NT2/D1 (cell line): ENCODE results near the gene TGM1.

Experiments
- DNase-seq: peaks from one replicate; pipeline ENCODE4 v3.0.0-alpha.2; 2011; ENCODE audit warnings: low read depth, low spot score
- H3K27me3 ChIP-seq: 2 replicates; pipeline ENCODE4 v1.6.0; 2011; ENCODE audit warnings: mild to moderate bottlenecking; ENCODE audit not compliant: insufficient read length, insufficient read depth
- H3K36me3 ChIP-seq: 2 replicates; pipeline ENCODE4 v1.6.1; 2011; ENCODE audit warnings: mild to moderate bottlenecking, low read length, mixed read lengths; ENCODE audit not compliant: insufficient read depth, insufficient read length
- H3K4me1 ChIP-seq: 2 replicates; pipeline ENCODE4 v1.5.1; 2011; ENCODE audit not compliant: insufficient read depth, insufficient read length
- H3K4me3 ChIP-seq: 2 replicates; pipeline ENCODE4 v1.5.1; 2011; ENCODE audit warnings: low read depth; ENCODE audit not compliant: insufficient read length
- H3K9ac ChIP-seq: 2 replicates; pipeline ENCODE4 v1.6.0; 2011; ENCODE audit warnings: low read depth; ENCODE audit not compliant: insufficient read length
- H3K9me3 ChIP-seq: 2 replicates; pipeline ENCODE4 v1.5.1; 2011; ENCODE audit warnings: mild to moderate bottlenecking, low read length; ENCODE audit not compliant: insufficient read depth
- SUZ12 ChIP-seq: IDR thresholded peaks from 2 replicates; pipeline ENCODE4 v1.6.1; 2011; ENCODE audit not compliant: insufficient read length, insufficient read depth; ENCODE audit errors: extremely low read depth
- YY1 ChIP-seq: IDR thresholded peaks from 2 replicates; pipeline ENCODE4 v1.6.1; 2011; ENCODE audit not compliant: insufficient read length, insufficient read depth
- ZNF274 ChIP-seq: IDR thresholded peaks from 2 replicates; pipeline ENCODE4 v1.6.1; 2011; ENCODE audit warnings: mild to moderate bottlenecking, low read depth, low read length

TGM1 gene

DNA sequence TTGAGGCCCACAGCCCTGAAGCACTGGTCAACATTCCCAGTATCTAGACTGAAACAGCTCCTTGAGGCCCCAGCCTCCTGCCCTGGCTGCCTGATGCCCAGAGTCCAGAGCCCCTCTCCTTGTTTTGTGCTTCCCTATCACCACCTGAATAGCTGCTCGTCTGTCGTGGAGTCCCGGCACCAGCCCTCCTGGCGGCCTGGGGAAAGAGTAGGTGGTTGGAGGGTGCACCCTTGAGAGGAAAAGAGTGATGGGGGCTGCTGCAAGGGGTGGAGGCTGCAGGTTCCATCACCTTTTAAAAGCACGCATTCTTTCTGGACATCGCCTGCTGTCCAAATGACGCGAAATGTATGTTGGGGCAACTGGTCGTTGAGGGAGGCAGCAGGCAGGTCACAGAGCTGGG is 5.2 kb upstream of the TGM1 start:
- TF ChIP-seq SUZ12 (no peak), YY1 (no peak), ZNF274 (no peak)
- H3K9ac ChIP-seq, result no peak overlapping the region
- no peaks in the 10 kb centered on the region for H3K27me3 ChIP-seq
- no peaks in the 10 kb centered on the region for H3K9me3 ChIP-seq
- H3K4me3 ChIP-seq, result no peak overlapping the region
- peaks cover 5% of the 10 kb centered on the region for H3K4me1 ChIP-seq
- no peak for DNase-seq
- peaks cover 41% of the 10 kb centered on the region for H3K36me3 ChIP-seq

DNA sequence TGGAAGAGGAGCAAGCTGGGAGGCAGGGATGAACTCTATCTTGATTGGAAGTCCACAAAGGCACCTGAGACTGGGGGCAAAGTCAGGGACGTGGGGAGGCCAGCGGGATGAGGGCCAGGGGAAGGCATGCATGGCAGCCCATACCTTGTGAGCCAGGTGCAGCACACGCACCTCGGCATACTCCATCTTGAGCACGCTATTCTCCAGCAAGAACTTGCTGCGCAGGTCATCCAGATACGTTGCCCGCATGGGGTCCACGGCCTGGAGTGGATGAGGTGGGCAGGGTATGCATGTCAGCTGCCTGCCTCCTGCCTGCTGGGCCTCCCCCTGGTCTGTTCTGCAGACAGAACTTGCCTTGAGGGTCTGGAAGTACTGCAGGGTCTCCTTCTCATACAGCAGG is 4.5 kb upstream of the TGM1 start:
- Histone ChIP-seq H3K9ac (no peak overlapping the region), H3K9me3 (no peaks in the 10 kb centered on the region), H3K27me3 (no peaks in the 10 kb centered on the region), H3K36me3 (peaks cover 41% of the 10 kb centered on the region), H3K4me1 (peaks cover 8% of the 10 kb centered on the region), H3K4me3 (no peak overlapping the region)
- no peak for TF ChIP-seq SUZ12
- TF ChIP-seq ZNF274, result no peak
- no peak for TF ChIP-seq YY1
- DNase-seq, result no peak

DNA sequence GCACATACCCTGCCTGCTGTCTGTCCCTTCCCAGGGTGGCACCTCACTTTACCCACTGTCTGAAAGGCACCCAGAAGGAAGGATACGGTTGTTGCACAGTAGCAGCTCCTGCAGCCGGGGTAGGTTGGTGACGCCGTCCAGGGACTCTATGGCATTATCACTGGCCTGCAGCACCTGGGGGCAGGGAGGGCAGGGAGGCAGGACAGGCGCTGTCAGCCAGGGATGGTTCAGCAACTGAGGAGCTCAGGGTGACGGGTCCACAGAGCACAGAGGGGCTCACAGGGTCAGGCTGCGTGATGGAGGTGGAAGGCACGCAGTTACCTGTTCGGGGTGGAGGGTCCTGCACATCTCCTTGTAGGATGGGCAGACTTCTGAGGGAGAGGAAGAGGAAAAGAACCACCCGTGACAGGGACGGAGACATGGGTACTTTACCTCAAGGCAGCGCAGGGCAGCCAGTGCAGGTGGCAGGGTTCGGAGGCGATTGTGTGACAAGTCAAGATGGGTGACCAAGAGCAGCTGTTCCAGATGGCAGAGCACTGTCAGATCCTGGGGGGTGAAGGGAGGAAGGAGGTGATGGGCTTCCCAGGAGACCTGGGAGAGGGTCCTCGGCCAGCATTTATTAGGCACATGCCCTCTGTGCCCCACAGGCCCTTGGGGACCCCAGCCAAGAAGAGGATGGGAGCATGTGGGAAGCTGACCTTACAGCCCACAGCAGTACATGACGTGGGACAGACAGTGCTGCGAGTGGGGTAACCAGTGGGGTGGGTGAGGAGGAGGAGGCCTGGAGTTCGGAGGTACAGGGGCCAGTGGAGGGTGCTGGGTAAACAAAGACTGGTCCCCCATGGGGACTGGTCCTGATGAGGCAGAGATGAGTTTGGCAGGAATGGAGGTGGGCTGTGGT is 3.6 kb upstream of the TGM1 start:
- no peak for DNase-seq
- Histone ChIP-seq H3K9ac (no peak overlapping the region), H3K36me3 (peaks cover 44% of the 10 kb centered on the region), H3K4me3 (no peak overlapping the region), H3K9me3 (no peaks in the 10 kb centered on the region), H3K4me1 (peaks cover 8% of the 10 kb centered on the region), H3K27me3 (no peaks in the 10 kb centered on the region)
- TF ChIP-seq SUZ12 (no peak), ZNF274 (no peak), YY1 (no peak)

DNA sequence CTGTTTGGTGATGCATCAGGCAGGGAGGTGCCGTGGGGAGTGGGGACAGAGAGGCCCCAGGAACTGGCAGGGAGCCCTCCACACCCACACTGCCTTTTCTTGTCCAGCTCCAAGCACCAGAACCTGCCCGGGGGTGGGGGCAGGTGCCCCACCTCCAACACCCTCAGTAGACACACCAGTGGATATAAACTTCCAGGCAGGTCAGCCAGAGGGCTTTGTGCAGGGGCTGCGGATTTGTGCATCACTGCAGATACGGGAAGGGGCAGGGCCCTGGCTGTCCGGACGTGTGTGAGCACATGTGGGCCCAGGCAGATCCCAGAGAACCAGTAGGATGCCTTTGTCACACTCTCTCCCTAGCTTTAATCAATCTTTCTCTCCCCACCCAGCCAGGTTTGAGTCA is 1.3 kb upstream of the TGM1 start:
- TF ChIP-seq YY1 (no peak), SUZ12 (no peak), ZNF274 (no peak)
- H3K9me3 ChIP-seq, result no peaks in the 10 kb centered on the region
- no peak overlapping the region for H3K4me3 ChIP-seq
- H3K36me3 ChIP-seq, result peaks cover 39% of the 10 kb centered on the region
- no peak overlapping the region for H3K9ac ChIP-seq
- H3K27me3 ChIP-seq, result no peaks in the 10 kb centered on the region
- DNase-seq, result no peak
- H3K4me1 ChIP-seq, result peaks cover 8% of the 10 kb centered on the region

DNA sequence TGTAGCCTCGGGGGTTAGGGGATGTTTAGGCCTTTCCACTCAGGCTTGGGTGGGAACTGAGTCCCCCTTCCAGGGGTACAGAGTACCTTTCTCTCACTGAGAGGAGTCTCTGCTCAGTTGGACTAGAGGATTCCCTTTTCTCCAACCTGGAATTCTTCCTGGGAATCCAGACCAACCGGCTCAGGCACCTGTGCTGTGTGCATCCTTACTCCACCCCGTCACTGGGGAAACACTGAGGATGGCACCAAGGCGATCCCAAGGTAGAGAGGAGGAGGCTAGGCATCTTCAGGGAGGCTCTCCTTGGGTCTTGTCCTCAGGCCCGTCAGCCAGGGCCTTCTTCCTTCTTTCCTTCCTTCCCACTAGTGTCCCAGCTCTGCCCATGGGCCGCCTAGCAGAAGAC is 871 bp upstream of the TGM1 start:
- no peak overlapping the region for H3K9ac ChIP-seq
- H3K9me3 ChIP-seq, result no peaks in the 10 kb centered on the region
- no peak for DNase-seq
- H3K36me3 ChIP-seq, result peaks cover 34% of the 10 kb centered on the region
- TF ChIP-seq SUZ12 (no peak), YY1 (no peak), ZNF274 (no peak)
- H3K4me1 ChIP-seq, result peaks cover 9% of the 10 kb centered on the region
- H3K27me3 ChIP-seq, result no peaks in the 10 kb centered on the region
- H3K4me3 ChIP-seq, result no peak overlapping the region

DNA sequence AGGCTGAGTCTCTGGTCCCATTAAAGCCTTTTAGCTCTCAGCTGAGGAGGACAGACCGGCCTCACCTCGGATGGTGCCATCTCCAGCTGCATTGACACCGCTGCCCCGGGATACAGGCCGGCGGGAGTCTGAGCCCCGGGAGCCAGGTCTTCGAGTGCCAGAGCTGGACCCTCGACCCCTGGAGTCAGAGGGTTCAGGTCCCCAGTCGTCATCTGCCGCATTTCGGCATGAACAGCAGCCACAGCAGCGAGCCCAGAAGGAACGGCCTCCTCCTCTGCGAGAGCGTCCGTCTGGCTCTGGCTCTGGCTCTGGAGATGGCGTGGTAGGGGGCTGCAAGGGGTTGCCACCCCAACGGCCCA is 1.0 kb downstream of the TGM1 start:
- TF ChIP-seq YY1, result no peak
- no peak for TF ChIP-seq ZNF274
- no peak for TF ChIP-seq SUZ12
- Histone ChIP-seq H3K9ac (no peak overlapping the region), H3K36me3 (peaks cover 28% of the 10 kb centered on the region), H3K9me3 (no peaks in the 10 kb centered on the region), H3K27me3 (no peaks in the 10 kb centered on the region), H3K4me3 (no peak overlapping the region), H3K4me1 (peaks cover 11% of the 10 kb centered on the region)
- DNase-seq, result no peak

DNA sequence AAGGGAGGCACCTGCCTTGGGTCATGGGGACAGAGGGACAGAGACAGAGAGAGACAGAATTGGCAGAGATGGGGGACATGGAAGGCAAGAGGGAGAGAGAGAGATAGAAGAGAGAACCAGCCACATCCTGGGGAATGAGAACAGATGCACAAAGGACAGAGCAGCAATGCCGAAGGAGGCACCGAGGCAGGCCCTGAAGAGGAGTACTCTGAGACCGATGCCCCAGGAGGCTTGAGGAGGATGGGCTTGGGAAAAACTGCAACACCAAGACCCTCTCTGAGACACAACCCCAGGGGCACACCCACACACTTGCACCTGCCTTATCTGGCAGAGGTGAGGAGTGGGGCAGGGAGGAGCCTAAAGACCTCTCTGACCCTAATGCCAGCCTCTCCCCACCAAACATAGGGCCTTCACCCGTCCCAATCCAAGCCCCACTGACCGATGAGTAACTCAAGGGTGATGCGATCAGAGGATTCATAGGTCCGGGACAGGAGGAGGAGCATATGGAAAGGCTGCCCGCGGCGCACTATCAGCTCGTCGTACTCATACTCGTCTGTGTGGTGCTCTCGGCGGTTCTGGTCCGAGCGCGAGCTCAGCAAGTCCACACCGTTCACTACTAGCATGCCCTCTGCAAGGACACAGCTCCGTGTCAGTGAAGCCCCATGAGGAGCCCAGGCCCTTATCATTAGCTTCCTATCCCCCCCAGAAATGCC is 1.6 kb downstream of the TGM1 start:
- Histone ChIP-seq H3K27me3 (no peaks in the 10 kb centered on the region), H3K9me3 (no peaks in the 10 kb centered on the region), H3K9ac (no peak overlapping the region), H3K4me1 (peaks cover 11% of the 10 kb centered on the region), H3K4me3 (no peak overlapping the region), H3K36me3 (peaks cover 23% of the 10 kb centered on the region)
- TF ChIP-seq YY1 (no peak), SUZ12 (no peak), ZNF274 (no peak)
- no peak for DNase-seq
